Measurements from ENCODE around the gene MOCS3. TPM values are rescaled to one million over a fixed set of nuclear protein-coding genes. Genes with fewer than 3 reads are reported as not detected.

MOCS3 gene
- total and polyA plus RNA-seq, 2 donors (not counting 1 experiment from before 2014, with no cell fraction given), result 0.91 to 7.6 TPM

DNA sequence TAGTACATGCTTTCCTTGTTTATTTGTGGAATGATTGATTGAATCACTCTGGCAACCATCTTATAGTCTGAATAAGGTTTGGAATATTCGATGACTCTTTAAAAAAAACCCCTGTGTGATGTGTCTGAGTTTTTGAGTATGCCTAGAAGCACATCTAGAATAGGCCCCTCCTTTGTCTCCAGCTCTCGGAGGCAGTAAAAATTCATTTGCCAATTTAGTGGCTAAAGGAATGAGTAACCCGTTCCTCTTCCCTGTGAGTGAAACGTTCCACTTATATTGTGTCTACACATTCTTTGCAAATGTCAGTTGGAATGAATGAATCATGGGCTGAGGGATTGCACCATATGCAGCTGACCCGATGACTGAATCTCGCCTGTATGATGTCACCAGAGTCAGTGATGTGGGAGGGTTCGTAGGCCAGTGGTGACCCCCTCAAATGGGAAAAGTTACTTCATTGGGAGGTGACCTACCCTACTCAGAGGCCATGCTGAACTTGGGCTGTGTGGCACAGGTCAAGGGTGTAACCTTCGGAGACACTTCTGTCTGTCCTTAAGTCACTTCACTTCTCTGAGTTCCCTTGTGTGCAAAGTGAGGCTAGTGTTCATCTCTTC, 21.6 kb downstream of the MOCS3 start:
- H3K9me3 Mint-ChIP-seq (ENCODE audit: insufficient read depth), result no peaks in the 10 kb centered on the region

More for the DNA sequence above, 21.6 kb downstream of the MOCS3 start:
- H3K27ac Mint-ChIP-seq, result no peak overlapping the region
- no peak overlapping the region for H3K4me2 ChIP-seq (replicated peaks; ENCODE audit: low read depth, low read length, poor library complexity, severe bottlenecking)
- H3K9me3 ChIP-seq (ENCODE audit: control extremely low read depth in 1 of 3, control insufficient read depth in 2 of 3, insufficient read depth in 1 of 3, low read length in 2 of 3), result no peaks in the 10 kb centered on the region
- no peaks in the 10 kb centered on the region for H3K36me3 ChIP-seq (replicated peaks in 1 of 2; ENCODE audit: control extremely low read depth in 1 of 2, control insufficient read depth in 1 of 2, extremely low read depth in 1 of 2, insufficient read depth in 2 of 2, low read length in 1 of 2)
- H3K27me3 Mint-ChIP-seq, result peaks cover 42% of the 10 kb centered on the region
- WGBS (ENCODE audit: insufficient coverage), result 70% methylated on average over 2 of the region's 8 CpGs
- H3K4me3 Mint-ChIP-seq, result no peak overlapping the region
- H3K27ac ChIP-seq (ENCODE audit: low read length in 2 of 2), result no peak overlapping the region
- H3K9ac ChIP-seq (ENCODE audit: low read length), result no peak overlapping the region
- intact Hi-C loops (cut with micrococcal nuclease), result loop anchor here (10.0 kb wide), 1 partner anchor 1105 kb away; no protein-coding TSS in a partner anchor
- POLR2A ChIA-PET, result no interaction called here
- H3K4me3 ChIP-seq (ENCODE audit: control extremely low read depth in 1 of 5, extremely low read depth in 1 of 5, insufficient read depth in 1 of 5, low read depth in 2 of 5, low read length in 4 of 5), result no peak overlapping the region
- H3K4me1 Mint-ChIP-seq, result peaks cover 3% of the 10 kb centered on the region
- H3K4me1 ChIP-seq (ENCODE audit: control insufficient read depth in 2 of 2, insufficient read depth in 2 of 2, low read length in 2 of 2), result peaks cover 0 to 4% of the 10 kb centered on the region in 2 donors
- ATAC-seq (ENCODE audit: low read depth) (no peak), DNase-seq (no peak)
- H4K20me1 ChIP-seq (ENCODE audit: control insufficient read depth, insufficient read depth, low read length, poor library complexity, severe bottlenecking), result no peaks in the 10 kb centered on the region
- H2AFZ ChIP-seq (ENCODE audit: insufficient read depth, low read depth, low read length, poor library complexity, severe bottlenecking), result no peak overlapping the region
- TF ChIP-seq, protein P1, sequence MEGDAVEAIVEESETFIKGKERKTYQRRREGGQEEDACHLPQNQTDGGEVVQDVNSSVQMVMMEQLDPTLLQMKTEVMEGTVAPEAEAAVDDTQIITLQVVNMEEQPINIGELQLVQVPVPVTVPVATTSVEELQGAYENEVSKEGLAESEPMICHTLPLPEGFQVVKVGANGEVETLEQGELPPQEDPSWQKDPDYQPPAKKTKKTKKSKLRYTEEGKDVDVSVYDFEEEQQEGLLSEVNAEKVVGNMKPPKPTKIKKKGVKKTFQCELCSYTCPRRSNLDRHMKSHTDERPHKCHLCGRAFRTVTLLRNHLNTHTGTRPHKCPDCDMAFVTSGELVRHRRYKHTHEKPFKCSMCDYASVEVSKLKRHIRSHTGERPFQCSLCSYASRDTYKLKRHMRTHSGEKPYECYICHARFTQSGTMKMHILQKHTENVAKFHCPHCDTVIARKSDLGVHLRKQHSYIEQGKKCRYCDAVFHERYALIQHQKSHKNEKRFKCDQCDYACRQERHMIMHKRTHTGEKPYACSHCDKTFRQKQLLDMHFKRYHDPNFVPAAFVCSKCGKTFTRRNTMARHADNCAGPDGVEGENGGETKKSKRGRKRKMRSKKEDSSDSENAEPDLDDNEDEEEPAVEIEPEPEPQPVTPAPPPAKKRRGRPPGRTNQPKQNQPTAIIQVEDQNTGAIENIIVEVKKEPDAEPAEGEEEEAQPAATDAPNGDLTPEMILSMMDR (IDR thresholded peaks at IDR 0.05), result no peak
- no peak for TF ChIP-seq EZH2 (IDR thresholded peaks at IDR 0.05; ENCODE audit: borderline replicate concordance, insufficient read depth, low read depth, low read length, poor library complexity, severe bottlenecking)
- H3K27me3 ChIP-seq (replicated peaks in 1 of 4; ENCODE audit: control extremely low read depth in 1 of 4, control insufficient read depth in 3 of 4, insufficient read depth in 4 of 4, low read length in 3 of 4), result peaks cover 0 to 29% (median 2%) of the 10 kb centered on the region in 4 experiments
- no peaks in the 10 kb centered on the region for H3K79me2 ChIP-seq (ENCODE audit: control insufficient read depth, insufficient read depth, low read length)
- CTCF ChIA-PET, result interaction anchor here (1.3 to 14.9 kb wide), 5 partner anchors 12 to 645 kb away, joined by 8 to 314 read pairs (median 26); partner anchors contain the start of genes BCAS4, DPM1 and MOCS3

Measured in B cell (primary cell).